Activated naive CD8-positive, alpha-beta T cell treated with anti-CD3 and anti-CD28 coated beads for 36 hours (primary cell): Measurements from ENCODE around the gene SETBP1. TPM values are rescaled to one million over a fixed set of nuclear protein-coding genes. Genes with fewer than 3 reads are reported as not detected.

Experiments used
- DNase-seq: peaks from one replicate; pipeline ENCODE4 v3.0.0; 2021
- H3K27ac Mint-ChIP-seq: one replicate; pipeline ENCODE4 v1.8.0; 2022; ENCODE audit warnings: mild to moderate bottlenecking, moderate library complexity, mixed read lengths
- H3K27me3 Mint-ChIP-seq: one replicate; pipeline ENCODE4 v1.8.0; 2022; ENCODE audit warnings: mild to moderate bottlenecking, mixed read lengths
- H3K36me3 Mint-ChIP-seq: one replicate; pipeline ENCODE4 v1.8.0; 2021; ENCODE audit warnings: mild to moderate bottlenecking, mixed read lengths
- H3K4me1 Mint-ChIP-seq: one replicate; pipeline ENCODE4 v1.8.0; 2021; ENCODE audit warnings: mixed read lengths
- H3K4me3 Mint-ChIP-seq: one replicate; pipeline ENCODE4 v1.8.0; 2022; ENCODE audit warnings: mild to moderate bottlenecking, moderate library complexity, mixed read lengths
- H3K9me3 Mint-ChIP-seq: one replicate; pipeline ENCODE4 v1.8.0; 2022; ENCODE audit warnings: mixed read lengths
- total RNA-seq, 2 experiments: library from RNA; stranded (reverse); gene quantifications; one replicate each; pipeline ENCODE4 v1.2.3, GENCODE V29; 2021

The SETBP1 gene
- total RNA-seq, 2 experiments from 2014 or later: 3.8 to 3.9 TPM

DNA sequence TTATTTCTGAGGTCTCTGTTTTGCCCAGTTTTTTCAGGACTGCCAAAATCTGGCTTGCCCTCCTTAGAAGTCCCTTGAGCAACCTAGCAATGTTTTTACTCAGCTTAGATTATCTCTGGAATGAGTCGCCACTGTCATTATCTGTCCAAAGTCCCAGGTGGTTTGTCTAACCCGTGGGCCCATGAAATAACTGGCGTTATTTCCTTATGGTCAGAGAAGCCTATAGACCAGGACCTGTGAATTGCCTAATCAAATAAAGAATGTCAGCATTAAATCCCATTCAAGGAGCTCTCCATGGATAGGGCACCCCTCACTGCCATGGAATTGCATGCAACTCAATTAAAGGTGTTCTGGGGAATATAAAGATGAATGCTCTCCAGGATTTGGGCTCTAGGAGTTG lies 373.9 kb downstream of the SETBP1 start:
- Mint-ChIP-seq H3K27me3 (no peaks in the 10 kb centered on the region), H3K9me3 (no peaks in the 10 kb centered on the region), H3K27ac (no peak overlapping the region), H3K4me3 (no peak overlapping the region), H3K4me1 (no peaks in the 10 kb centered on the region), H3K36me3 (no peaks in the 10 kb centered on the region)
- DNase-seq: no peak

- H3K4me1 Mint-ChIP-seq: no peaks in the 10 kb centered on the region
- H3K27ac Mint-ChIP-seq: no peak overlapping the region
Observed at GRCh38 chr18:45055811-45056210, 375.1 kb downstream of the SETBP1 start.

DNA sequence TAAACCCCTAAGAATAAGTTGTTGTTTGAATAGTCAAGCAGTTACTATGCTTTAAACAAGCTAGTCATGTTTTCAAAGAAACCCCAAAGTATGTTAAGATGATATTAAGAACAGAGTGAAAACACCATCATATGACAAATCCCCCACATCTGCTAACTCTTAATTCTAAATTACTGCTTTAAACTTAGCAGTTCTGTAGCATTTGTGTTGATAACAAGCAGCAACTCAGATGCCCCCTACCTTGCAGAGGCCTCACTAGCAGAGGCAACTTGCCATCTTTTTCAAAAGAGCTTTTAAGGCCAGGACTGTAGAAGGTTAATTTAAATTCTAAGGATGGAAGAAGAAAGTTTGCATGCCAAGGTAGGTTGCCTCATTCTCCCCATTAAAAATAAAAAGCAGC lies 376.2 kb downstream of the SETBP1 start:
- no peaks in the 10 kb centered on the region for H3K27me3 Mint-ChIP-seq
- no peak overlapping the region for H3K4me3 Mint-ChIP-seq
- H3K9me3 Mint-ChIP-seq: no peaks in the 10 kb centered on the region
- H3K36me3 Mint-ChIP-seq: no peaks in the 10 kb centered on the region
- no peaks in the 10 kb centered on the region for H3K4me1 Mint-ChIP-seq
- DNase-seq: no peak
- no peak overlapping the region for H3K27ac Mint-ChIP-seq

More at GRCh38 chr18:45055811-45056210, 375.1 kb downstream of the SETBP1 start:
- H3K36me3 Mint-ChIP-seq: no peaks in the 10 kb centered on the region
- H3K4me3 Mint-ChIP-seq: no peak overlapping the region
- no peak for DNase-seq
- H3K9me3 Mint-ChIP-seq: no peaks in the 10 kb centered on the region
- H3K27me3 Mint-ChIP-seq: no peaks in the 10 kb centered on the region

GRCh38 chr18:45057955-45058600 lies 377.4 kb downstream of the SETBP1 start:
- no peaks in the 10 kb centered on the region for H3K4me1 Mint-ChIP-seq
- H3K27me3 Mint-ChIP-seq: no peaks in the 10 kb centered on the region
- H3K9me3 Mint-ChIP-seq: no peaks in the 10 kb centered on the region
- no peak overlapping the region for H3K27ac Mint-ChIP-seq
- no peaks in the 10 kb centered on the region for H3K36me3 Mint-ChIP-seq
- no peak for DNase-seq
- H3K4me3 Mint-ChIP-seq: no peak overlapping the region

DNA sequence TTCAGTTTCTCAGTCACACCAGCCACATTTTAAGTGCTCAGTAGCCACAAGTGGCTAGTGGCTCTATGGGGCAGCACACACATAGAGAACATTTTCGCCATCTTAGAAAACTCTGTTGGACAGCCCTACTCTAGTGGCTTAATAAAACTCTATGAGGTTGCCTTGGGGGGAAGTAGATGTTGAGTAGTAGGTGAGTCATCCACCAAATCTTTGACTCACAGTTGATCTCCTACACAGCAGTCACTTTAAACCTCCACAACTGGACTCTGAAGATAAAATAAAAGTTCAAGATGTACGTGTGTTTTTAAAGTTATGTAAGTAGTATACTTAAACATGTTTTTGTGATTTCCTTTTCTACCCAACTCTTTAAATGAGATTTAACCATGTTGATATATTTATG lies 379.0 kb downstream of the SETBP1 start:
- Mint-ChIP-seq H3K27me3 (no peaks in the 10 kb centered on the region), H3K9me3 (no peaks in the 10 kb centered on the region), H3K4me1 (no peaks in the 10 kb centered on the region), H3K27ac (no peak overlapping the region), H3K4me3 (no peak overlapping the region), H3K36me3 (no peaks in the 10 kb centered on the region)
- DNase-seq: no peak

- Mint-ChIP-seq H3K27ac (no peak overlapping the region), H3K9me3 (no peaks in the 10 kb centered on the region), H3K4me1 (no peaks in the 10 kb centered on the region), H3K4me3 (no peak overlapping the region), H3K36me3 (no peaks in the 10 kb centered on the region), H3K27me3 (no peaks in the 10 kb centered on the region)
- DNase-seq: no peak
Observed at GRCh38 chr18:45060102-45060501, 379.4 kb downstream of the SETBP1 start.

DNA sequence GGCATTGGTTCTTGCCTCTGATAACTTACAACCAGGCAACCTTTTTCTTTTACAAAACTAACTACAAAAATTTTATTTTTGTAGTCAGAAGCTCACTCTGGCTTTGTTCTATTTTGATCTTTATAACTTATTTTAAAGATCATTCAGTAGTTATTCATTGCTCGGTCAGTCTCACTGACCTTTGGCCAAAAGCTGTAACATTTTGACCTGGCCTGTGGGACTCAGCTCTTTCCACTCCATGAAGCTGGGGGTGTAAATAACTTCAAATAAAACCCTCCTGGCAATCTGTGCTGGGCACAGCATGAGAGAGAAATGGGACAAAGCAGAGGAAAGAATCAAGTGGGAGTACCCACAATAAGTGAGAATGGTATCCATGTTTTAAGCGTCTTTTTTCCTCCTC lies 380.7 kb downstream of the SETBP1 start:
- Mint-ChIP-seq H3K4me3 (no peak overlapping the region), H3K36me3 (no peaks in the 10 kb centered on the region), H3K9me3 (no peaks in the 10 kb centered on the region), H3K27ac (no peak overlapping the region), H3K4me1 (no peaks in the 10 kb centered on the region), H3K27me3 (no peaks in the 10 kb centered on the region)
- no peak for DNase-seq

DNA sequence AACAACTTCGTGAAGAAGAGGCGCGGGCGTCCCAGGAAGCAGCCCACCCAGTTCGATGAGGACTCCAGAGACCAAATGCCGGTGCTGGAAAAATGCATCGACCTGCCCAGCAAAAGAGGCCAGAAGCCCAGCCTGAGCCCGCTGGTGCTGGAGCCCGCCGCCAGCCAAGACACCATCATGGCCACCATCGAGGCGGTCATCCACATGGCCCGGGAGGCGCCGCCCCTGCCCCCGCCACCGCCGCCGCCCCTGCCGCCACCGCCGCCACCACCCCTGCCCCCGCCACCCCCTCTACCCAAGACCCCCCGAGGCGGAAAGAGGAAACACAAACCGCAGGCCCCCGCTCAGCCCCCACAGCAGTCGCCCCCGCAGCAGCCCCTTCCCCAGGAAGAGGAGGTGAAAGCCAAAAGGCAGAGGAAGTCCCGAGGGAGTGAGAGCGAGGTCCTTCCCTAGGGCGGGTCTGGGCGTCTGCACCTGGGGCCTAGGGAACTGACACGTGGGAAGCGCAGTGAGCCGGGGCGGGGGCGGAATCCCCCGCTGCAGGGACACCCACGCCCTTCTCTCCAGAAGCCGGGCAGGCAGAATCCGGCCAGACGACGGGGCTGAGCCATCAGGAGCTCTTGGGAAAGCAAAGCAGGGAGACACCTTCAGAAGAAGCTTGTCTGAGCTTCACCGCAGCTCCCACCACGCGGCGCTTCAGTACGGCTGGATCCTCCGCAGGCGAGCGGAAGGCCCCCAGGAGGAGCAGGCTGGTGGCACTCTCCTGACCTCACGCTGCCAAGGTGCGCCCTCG lies 382.8 kb downstream of the SETBP1 start:
- Mint-ChIP-seq H3K36me3 (no peaks in the 10 kb centered on the region), H3K27ac (no peak overlapping the region), H3K9me3 (no peaks in the 10 kb centered on the region), H3K27me3 (no peaks in the 10 kb centered on the region), H3K4me1 (no peaks in the 10 kb centered on the region), H3K4me3 (no peak overlapping the region)
- no peak for DNase-seq

DNA sequence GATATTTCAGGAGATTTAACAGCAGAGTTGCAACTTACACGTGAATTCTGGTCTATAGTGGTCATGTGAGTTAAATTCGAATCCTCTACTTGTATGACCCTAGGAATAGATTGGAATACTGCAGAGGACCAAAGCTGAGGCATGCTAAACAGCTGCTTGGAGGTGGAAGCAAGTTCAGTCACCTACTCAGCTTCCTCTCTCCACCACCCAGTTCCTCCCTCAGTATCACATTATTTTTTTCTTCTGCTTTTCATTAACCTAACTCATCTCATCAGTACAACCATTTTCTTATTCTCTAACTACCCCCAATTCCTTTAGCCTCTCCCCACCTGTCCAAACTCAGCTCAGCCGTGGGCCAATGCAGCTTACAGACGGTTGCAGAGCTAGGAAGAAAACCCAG lies 385.5 kb downstream of the SETBP1 start:
- no peaks in the 10 kb centered on the region for H3K4me1 Mint-ChIP-seq
- H3K27ac Mint-ChIP-seq: no peak overlapping the region
- H3K9me3 Mint-ChIP-seq: no peaks in the 10 kb centered on the region
- no peak for DNase-seq
- H3K27me3 Mint-ChIP-seq: no peaks in the 10 kb centered on the region
- H3K4me3 Mint-ChIP-seq: no peak overlapping the region
- no peaks in the 10 kb centered on the region for H3K36me3 Mint-ChIP-seq

- Mint-ChIP-seq H3K27me3 (no peaks in the 10 kb centered on the region), H3K27ac (no peak overlapping the region), H3K36me3 (no peaks in the 10 kb centered on the region), H3K4me3 (no peak overlapping the region), H3K9me3 (no peaks in the 10 kb centered on the region), H3K4me1 (no peaks in the 10 kb centered on the region)
- DNase-seq: no peak
Observed at GRCh38 chr18:45066886-45067285, 386.2 kb downstream of the SETBP1 start.

- DNase-seq: no peak
- no peak overlapping the region for H3K4me3 Mint-ChIP-seq
- H3K27ac Mint-ChIP-seq: no peak overlapping the region
- H3K27me3 Mint-ChIP-seq: no peaks in the 10 kb centered on the region
- no peaks in the 10 kb centered on the region for H3K9me3 Mint-ChIP-seq
- H3K36me3 Mint-ChIP-seq: no peaks in the 10 kb centered on the region
- H3K4me1 Mint-ChIP-seq: no peaks in the 10 kb centered on the region
Observed at GRCh38 chr18:45068400-45069094, 387.9 kb downstream of the SETBP1 start.

- no peak for DNase-seq
- Mint-ChIP-seq H3K27me3 (no peaks in the 10 kb centered on the region), H3K4me1 (no peaks in the 10 kb centered on the region), H3K9me3 (no peaks in the 10 kb centered on the region), H3K36me3 (no peaks in the 10 kb centered on the region), H3K27ac (no peak overlapping the region), H3K4me3 (no peak overlapping the region)
Observed at GRCh38 chr18:45069546-45069945, 388.9 kb downstream of the SETBP1 start.

DNA sequence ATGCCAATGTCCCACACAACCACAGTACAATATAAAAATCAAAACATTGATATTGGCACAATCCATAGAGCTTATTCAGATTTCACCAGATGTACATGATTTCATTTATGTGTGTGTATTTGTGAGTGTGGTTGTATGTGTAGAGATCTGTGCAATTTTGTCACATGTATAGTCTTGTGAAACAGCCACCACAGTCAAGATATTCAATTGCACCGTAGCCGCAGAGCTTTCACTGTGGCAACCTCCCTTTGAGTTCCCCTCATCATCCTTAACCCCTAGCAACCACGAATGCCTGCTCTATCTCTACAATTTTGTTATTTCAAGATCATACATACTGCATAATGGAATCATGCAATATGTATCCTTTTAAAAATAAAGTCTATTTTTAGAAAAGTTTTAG lies 391.3 kb downstream of the SETBP1 start:
- DNase-seq: no peak
- H3K27me3 Mint-ChIP-seq: no peaks in the 10 kb centered on the region

GRCh38 chr18:45073556-45073955 lies 392.9 kb downstream of the SETBP1 start:
- Mint-ChIP-seq H3K9me3 (no peaks in the 10 kb centered on the region), H3K4me1 (no peaks in the 10 kb centered on the region), H3K27me3 (no peaks in the 10 kb centered on the region), H3K4me3 (no peak overlapping the region), H3K27ac (no peak overlapping the region), H3K36me3 (no peaks in the 10 kb centered on the region)
- no peak for DNase-seq

More for the DNA sequence above, 391.3 kb downstream of the SETBP1 start:
- no peaks in the 10 kb centered on the region for H3K4me1 Mint-ChIP-seq
- H3K36me3 Mint-ChIP-seq: no peaks in the 10 kb centered on the region
- no peaks in the 10 kb centered on the region for H3K9me3 Mint-ChIP-seq
- H3K4me3 Mint-ChIP-seq: no peak overlapping the region
- no peak overlapping the region for H3K27ac Mint-ChIP-seq

DNA sequence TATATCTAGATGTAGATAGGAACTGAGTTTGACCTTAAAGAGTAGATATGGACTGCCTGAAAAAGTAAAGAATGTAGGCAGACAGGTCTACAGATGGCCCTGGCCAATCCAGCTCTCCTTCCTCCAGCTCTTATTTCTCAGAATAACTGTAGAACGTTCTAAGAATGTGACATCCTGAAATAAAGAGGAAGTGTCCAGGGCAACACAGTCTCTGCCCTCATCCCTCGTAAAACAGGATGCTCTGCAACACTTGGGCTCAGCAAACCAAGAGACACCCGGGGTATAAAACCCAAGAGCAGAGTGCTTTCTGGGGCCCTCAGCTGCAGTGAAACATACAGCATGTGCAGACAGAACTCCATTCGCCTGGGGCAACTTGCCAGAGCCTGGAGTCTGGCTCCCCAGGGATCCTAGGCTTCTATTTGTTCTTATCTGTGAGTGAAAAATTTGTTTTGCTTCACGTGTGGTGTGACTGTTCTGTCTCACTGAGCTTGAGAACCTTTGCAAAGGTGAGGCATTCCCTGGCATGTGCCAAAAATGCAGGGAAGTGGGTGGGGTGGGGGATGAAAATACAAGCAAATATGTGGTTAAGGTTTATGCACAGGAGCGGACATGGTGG lies 401.0 kb downstream of the SETBP1 start:
- Mint-ChIP-seq H3K4me1 (no peaks in the 10 kb centered on the region), H3K27ac (no peak overlapping the region), H3K36me3 (no peaks in the 10 kb centered on the region), H3K9me3 (peaks cover 2% of the 10 kb centered on the region), H3K27me3 (peaks cover 18% of the 10 kb centered on the region), H3K4me3 (no peak overlapping the region)
- no peak for DNase-seq
